ENCODE results near the gene ACCSL. TPM values are rescaled to one million over a fixed set of nuclear protein-coding genes. Genes with fewer than 3 reads are reported as not detected.

Gene ACCSL
- total RNA-seq, result not detected in 2 replicates

GRCh38 chr11:44047931-44048431, at the start of gene ACCSL:
TSS of gene ACCSL (plus strand) at chr11:44047981. CDS start at chr11:44048037, 56 bp downstream.

GRCh38 chr11:44065841-44066731, 18.3 kb downstream of the ACCSL start, which contains the start of gene ACCS:
TSS of gene ACCS (plus strand) at chr11:44066270. CDS start at chr11:44067628, 1,358 bp downstream.

DNA sequence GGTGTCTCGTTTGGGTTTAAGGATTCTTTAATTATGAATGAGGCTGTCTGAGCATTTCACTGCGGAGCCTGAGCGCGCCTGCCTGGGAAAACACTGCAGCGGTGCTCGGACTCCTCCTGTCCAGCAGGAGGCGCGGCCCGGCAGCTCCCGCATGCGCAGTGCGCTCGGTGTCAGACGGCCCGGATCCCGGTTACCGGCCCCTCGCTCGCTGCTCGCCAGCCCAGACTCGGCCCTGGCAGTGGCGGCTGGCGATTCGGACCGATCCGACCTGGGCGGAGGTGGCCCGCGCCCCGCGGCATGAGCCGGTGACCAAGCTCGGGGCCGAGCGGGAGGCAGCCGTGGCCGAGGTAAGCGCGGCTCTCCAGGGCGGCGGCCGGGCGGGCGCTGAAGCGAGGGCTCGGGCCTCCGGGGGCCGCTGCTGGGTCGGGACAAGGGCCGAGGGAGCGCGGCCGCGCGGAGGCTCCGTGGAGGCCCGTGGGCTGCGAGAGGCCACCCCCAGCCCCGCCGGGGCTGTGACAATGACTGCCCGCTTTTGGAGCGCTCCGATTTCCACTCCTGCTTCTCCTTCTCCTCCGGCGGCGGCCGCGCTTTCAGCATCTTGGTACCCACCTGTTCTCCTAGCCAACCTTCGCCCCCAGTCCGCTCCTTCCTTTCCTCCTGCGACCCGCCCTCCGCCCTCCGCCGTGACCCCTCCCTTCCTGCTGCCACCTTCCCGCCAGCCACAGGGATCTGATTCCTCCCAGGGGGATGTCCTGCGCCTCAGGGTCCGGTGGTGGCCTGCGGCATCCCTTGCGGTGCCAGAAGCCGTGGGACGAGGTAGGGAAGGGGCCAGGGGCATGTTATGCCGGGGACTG, 48.0 kb downstream of the ACCSL start, which contains the start of gene EXT2:
Gene EXT2 (plus strand): TSS at position 173 of the 854 bp plus-strand sequence. CDS start 12,035 bp downstream, outside the sequence.

Other genes starting within 250 kb of the ACCSL start
- 26.7 and 31.8 TPM in 2 replicates for gene ALKBH3, start 167.2 kb upstream of the ACCSL start, total RNA-seq
- gene C11orf96, start 105.3 kb upstream of the ACCSL start, total RNA-seq, result 0.14 and 0.78 TPM in 2 replicates
- gene ACCS, start 18.3 kb downstream of the ACCSL start, total RNA-seq, result 0.98 and 3.7 TPM in 2 replicates
- 73.3 and 136 TPM in 2 replicates for gene EXT2, start 47.7 kb downstream of the ACCSL start, total RNA-seq

Data from airway epithelial cell (primary cell).